Glutamatergic neuron (in vitro differentiated cells): Measurements from ENCODE around the gene RBM18. TPM values are rescaled to one million over a fixed set of nuclear protein-coding genes. Genes with fewer than 3 reads are reported as not detected.

Experiments used
- DNase-seq: peaks from one replicate; pipeline ENCODE4 v3.0.0; 2022
- H3K27ac Mint-ChIP-seq: one replicate; pipeline ENCODE4 v1.8.0; 2020; ENCODE audit warnings: mild to moderate bottlenecking, mixed read lengths, inconsistent platforms; ENCODE audit not compliant: unreplicated experiment
- H3K27me3 Mint-ChIP-seq: one replicate; pipeline ENCODE4 v1.8.0; 2020; ENCODE audit warnings: mild to moderate bottlenecking, moderate library complexity, mixed read lengths, inconsistent platforms; ENCODE audit not compliant: unreplicated experiment
- H3K36me3 Mint-ChIP-seq: one replicate; pipeline ENCODE4 v1.8.0; 2020; ENCODE audit warnings: mild to moderate bottlenecking, mixed read lengths, inconsistent platforms; ENCODE audit not compliant: unreplicated experiment
- H3K4me1 Mint-ChIP-seq: one replicate; pipeline ENCODE4 v1.8.0; 2020; ENCODE audit warnings: mild to moderate bottlenecking, low read depth, mixed read lengths, inconsistent platforms; ENCODE audit not compliant: unreplicated experiment
- H3K4me3 Mint-ChIP-seq: one replicate; pipeline ENCODE4 v1.8.0; 2020; ENCODE audit warnings: mild to moderate bottlenecking, mixed read lengths, inconsistent platforms; ENCODE audit not compliant: unreplicated experiment
- H3K9me3 Mint-ChIP-seq: one replicate; pipeline ENCODE4 v1.8.0; 2020; ENCODE audit warnings: mild to moderate bottlenecking, moderate library complexity, mixed read lengths, inconsistent platforms; ENCODE audit not compliant: unreplicated experiment
- total RNA-seq: library from RNA; stranded (reverse); fragmentation: NEBNext Ultra II Directional; extraction: Animal tissue kit (Norgen Biotek cat#: 25700); gene quantifications from one replicate; pipeline ENCODE4 v1.2.1, GENCODE V29; 2021; ENCODE audit not compliant: unreplicated experiment
- TF ChIP-seq, protein P1 (sequence below): fragments of 200-600 bp; sonication (generic); IDR thresholded peaks from one replicate; pipeline ENCODE4 v1.5.0; 2021; ENCODE audit not compliant: partially characterized antibody, unreplicated experiment

The RBM18 gene
- total RNA-seq, 1 donor from 2014 or later, result 27.3 TPM

DNA sequence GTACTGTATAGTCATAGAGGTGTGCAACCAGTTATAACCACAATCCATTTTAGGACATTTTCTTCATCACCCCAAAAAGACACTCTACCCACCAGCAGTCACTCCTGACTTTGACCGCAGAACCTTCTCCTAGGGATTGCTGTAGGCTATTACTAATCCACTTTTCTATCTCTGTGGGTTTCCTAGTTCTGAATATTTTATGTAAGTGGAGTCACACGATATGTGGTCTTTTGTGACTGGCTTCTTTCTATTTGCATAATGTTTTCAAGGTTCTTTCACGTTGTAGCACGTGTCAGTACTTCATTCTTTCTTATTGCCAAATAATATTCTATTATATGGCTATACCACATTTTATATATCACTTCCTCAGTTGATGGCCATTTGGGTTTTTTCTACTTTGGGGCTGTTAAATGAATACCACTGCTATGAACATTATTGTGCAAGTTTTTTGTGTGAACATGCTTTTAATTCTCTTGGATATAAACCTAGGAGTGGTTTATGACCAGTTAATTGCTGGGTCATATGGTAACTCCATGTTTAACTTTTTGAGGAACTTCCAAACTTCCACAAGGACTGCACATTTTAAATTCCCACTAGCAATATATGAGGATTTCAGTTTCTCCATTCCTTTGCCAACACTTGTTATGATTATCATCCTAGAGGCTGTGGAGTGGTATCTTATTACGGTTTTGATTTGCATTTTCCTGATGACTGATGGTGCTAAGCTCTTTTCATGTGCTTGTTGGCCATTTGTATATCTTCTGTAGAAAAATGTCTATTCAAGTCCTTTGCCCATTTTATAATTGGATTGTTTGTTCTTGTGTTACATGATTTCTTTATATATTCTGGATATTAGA, 37.8 kb upstream of the RBM18 start:
- no peak for DNase-seq
- no peaks in the 10 kb centered on the region for H3K9me3 Mint-ChIP-seq
- H3K36me3 Mint-ChIP-seq, result no peaks in the 10 kb centered on the region
- H3K4me3 Mint-ChIP-seq, result no peak overlapping the region
- no peak overlapping the region for H3K27ac Mint-ChIP-seq
- H3K4me1 Mint-ChIP-seq, result no peaks in the 10 kb centered on the region
- TF ChIP-seq, protein P1, sequence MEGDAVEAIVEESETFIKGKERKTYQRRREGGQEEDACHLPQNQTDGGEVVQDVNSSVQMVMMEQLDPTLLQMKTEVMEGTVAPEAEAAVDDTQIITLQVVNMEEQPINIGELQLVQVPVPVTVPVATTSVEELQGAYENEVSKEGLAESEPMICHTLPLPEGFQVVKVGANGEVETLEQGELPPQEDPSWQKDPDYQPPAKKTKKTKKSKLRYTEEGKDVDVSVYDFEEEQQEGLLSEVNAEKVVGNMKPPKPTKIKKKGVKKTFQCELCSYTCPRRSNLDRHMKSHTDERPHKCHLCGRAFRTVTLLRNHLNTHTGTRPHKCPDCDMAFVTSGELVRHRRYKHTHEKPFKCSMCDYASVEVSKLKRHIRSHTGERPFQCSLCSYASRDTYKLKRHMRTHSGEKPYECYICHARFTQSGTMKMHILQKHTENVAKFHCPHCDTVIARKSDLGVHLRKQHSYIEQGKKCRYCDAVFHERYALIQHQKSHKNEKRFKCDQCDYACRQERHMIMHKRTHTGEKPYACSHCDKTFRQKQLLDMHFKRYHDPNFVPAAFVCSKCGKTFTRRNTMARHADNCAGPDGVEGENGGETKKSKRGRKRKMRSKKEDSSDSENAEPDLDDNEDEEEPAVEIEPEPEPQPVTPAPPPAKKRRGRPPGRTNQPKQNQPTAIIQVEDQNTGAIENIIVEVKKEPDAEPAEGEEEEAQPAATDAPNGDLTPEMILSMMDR, result no peak
- H3K27me3 Mint-ChIP-seq, result no peaks in the 10 kb centered on the region

DNA sequence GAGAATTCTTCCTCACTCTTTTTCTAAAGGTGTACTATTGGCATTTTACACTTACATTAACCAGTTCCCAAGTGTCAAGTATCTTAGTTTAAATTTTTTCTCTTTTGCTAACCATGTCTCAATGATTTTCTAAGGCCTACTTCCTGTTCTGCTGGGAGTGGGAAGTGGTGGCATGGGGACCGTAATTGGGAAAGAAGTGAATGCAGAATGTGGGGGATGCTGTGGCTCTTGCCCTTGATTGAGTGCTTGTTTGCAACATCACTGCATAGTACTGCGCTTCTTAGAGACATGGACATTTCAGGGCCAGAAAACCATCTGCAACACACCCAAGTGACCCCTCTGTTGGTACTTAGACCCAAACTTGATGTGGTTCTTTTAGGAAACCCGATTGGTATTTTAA, 32.9 kb upstream of the RBM18 start:
- TF ChIP-seq, protein P1, result no peak
- no peak overlapping the region for H3K27ac Mint-ChIP-seq
- no peak for DNase-seq
- H3K4me1 Mint-ChIP-seq, result no peaks in the 10 kb centered on the region
- H3K27me3 Mint-ChIP-seq, result no peaks in the 10 kb centered on the region
- no peaks in the 10 kb centered on the region for H3K9me3 Mint-ChIP-seq
- no peak overlapping the region for H3K4me3 Mint-ChIP-seq
- H3K36me3 Mint-ChIP-seq, result no peaks in the 10 kb centered on the region

DNA sequence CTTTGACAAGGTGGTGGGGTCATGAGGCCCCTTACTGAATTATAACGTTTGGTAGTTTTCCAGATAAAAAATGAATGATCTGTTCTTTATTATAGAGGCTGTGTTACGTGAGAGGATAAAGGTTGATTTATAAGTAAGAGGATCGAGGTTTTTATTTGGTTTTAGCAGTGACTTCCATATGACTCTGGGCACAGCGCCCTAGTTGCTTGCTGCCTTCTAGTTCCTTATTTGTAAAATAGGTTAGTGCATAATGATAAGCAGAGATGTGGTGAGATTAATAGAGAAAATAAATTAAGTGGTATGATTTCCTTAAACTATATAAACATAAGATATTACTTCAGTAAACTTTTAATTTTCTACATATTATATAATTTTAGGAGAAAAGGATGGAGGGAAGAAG, 29.9 kb upstream of the RBM18 start:
- H3K27me3 Mint-ChIP-seq, result no peaks in the 10 kb centered on the region
- no peak overlapping the region for H3K27ac Mint-ChIP-seq
- H3K4me3 Mint-ChIP-seq, result no peak overlapping the region
- no peaks in the 10 kb centered on the region for H3K36me3 Mint-ChIP-seq
- TF ChIP-seq, protein P1, result no peak
- H3K4me1 Mint-ChIP-seq, result no peaks in the 10 kb centered on the region
- H3K9me3 Mint-ChIP-seq, result no peaks in the 10 kb centered on the region
- no peak for DNase-seq

DNA sequence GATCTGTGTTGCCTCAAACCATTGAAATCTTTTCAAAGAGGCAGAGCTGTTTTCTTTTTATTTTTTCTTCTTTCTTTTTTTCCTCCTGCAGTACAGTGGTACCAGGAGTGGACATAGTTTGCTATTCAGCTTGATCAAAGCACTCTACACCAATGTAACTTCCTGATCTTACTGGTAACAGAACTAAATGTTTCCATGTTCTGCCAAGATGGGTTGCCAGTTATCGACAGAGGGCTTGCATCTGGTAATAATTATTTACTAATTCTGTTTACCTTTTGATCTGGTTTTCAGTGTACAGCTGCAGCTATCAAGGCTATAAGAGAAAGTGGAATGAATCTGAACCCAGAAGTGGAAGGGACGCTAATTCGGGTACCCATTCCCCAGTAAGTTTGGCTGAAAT, 26.8 kb upstream of the RBM18 start:
- TF ChIP-seq, protein P1, result no peak
- H3K36me3 Mint-ChIP-seq, result no peaks in the 10 kb centered on the region

DNA sequence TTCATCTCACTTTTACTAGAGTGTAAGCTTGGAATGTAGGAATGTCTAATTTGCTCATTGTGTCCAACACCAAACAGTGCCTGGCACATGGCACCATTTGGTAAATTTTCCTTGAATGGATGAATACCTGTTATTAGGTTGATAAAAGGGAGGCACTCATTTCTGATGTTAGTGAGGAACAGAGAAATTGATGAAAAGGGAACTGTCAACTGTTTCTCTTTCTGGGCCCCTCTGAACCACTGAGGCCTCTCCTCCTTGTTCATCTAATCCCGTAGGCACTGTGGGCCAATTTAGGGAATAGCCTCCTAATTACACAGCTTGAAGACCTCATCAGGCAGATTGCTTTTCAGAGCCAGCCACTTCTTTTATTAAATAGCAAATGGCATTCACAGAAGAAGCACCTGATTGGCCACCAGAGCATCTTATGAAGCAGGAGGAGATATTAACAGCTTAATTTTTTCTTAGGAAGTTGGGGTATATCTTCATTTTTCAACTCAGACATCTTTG, 22.6 kb upstream of the RBM18 start:
- TF ChIP-seq, protein P1, result no peak
- DNase-seq, result no peak
- Mint-ChIP-seq H3K4me3 (no peak overlapping the region), H3K27me3 (no peaks in the 10 kb centered on the region), H3K9me3 (no peaks in the 10 kb centered on the region), H3K27ac (no peak overlapping the region), H3K36me3 (no peaks in the 10 kb centered on the region), H3K4me1 (no peaks in the 10 kb centered on the region)

More for the DNA sequence above, 26.8 kb upstream of the RBM18 start:
- H3K9me3 Mint-ChIP-seq, result no peaks in the 10 kb centered on the region
- no peaks in the 10 kb centered on the region for H3K27me3 Mint-ChIP-seq
- no peak overlapping the region for H3K27ac Mint-ChIP-seq
- DNase-seq, result no peak
- H3K4me1 Mint-ChIP-seq, result no peaks in the 10 kb centered on the region
- no peak overlapping the region for H3K4me3 Mint-ChIP-seq
